NCI-H146 (cell line): ENCODE results near the gene FBXO39.
"Not testable (repeated sequence)": the region's sequence is repeated elsewhere in the genome, so short reads cannot be mapped to it uniquely, and the experiment has no call there.

ENCODE experiments used
- DNase-seq: peaks from one replicate; lab custom pipeline; 2025; lab: John Stamatoyannopoulos, UW

FBXO39 gene

GRCh38 chr17:6793748-6794493 lies 17.9 kb downstream of the FBXO39 start:
- no peak for DNase-seq

- no peak for DNase-seq
These were observed 20.2 kb downstream of the FBXO39 start for GRCh38 chr17:6796017-6796886.

GRCh38 chr17:6796887-6797490 lies 21.0 kb downstream of the FBXO39 start:
- DNase-seq, result no peak

DNA sequence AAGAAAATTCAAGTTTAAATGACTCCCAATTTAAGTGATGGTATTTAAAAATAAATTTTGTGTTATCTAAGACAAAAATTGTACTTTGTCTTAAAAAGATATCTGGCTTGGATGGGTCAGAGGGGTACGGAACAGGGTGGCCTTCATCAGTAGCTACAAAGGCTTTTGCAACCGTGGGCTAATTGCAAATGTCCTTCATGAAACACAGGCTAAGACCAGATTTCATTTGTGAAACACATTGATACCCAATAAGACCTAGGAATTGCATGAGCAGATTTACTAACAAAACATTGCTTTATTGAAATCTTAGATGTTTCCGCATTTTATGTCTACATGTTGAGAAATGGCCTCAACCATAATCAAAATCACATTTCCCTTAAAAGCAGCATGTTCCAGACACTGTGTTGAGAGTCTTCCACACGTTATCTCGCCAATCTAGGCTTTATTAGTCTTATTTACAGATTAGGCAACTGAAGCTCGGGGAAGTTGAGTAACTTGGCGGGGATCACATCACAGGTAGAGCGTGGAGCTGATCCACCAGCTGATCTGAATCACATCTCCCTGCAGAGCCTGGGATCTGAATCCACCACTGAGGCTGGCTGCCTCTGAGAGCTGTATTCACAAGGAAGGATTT lies 21.8 kb downstream of the FBXO39 start:
- no peak for DNase-seq

DNA sequence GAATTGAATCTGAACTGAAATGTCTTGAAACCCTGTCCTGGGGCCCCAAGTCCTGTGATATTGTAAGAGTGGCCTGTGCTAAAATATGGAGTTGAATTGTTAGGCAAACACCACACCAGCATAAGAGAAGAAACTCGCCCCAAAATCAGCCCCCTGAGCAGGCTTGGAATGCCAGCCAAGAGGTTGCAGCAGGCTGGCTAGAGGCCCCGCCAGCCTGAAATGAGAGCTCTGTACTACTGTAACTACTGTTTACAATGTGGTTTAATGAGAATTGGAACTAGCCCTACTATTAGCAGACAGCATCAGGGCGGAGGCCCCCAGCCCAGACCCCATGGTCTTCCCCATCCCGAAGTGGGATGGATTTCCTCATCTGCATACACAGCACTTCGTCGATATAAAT lies 23.7 kb downstream of the FBXO39 start:
- no peak for DNase-seq

- no peak for DNase-seq
These were observed 24.5 kb downstream of the FBXO39 start for GRCh38 chr17:6800422-6801027.

DNA sequence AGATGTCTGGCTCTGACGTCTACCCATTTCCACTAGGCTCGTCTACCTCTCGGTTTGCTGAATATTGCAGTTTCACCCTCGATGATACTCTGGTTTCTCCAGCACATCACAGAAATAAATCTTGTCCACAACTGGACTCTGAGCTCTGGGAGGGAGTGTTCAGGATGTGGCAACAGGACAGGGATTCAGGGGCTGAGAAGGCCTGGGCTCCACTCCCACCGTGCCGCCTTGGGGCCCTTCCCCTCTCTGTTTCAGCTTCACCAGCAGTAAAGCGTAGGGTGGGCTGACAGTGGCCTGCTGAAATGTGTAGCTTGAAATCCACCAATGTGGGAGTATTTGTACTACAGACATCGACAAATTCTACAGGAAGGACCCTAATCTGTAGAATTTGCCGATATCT lies 35.5 kb downstream of the FBXO39 start:
- no peak for DNase-seq

DNA sequence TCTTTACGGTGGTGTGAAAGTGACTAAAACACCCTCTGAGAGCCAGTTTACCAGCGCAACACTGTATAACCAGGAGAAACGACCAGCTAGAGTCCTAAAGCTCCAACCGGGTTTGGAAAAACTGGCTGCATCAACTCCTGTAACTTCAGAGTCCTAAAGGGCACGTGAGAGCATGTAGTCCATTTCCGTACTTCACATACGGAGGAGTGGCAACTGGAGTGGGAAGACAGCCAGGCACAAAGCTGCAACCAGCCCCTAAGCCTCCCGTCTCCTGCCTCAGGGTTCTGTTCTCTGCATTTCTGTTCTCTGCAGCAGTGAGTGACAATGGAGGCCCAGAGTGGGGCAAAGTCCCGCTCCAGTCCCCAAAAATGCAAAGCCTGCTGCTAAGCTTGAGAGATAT lies 36.3 kb downstream of the FBXO39 start:
- no peak for DNase-seq

GRCh38 chr17:6815775-6816174 lies 39.8 kb downstream of the FBXO39 start:
- DNase-seq, result no peak

DNA sequence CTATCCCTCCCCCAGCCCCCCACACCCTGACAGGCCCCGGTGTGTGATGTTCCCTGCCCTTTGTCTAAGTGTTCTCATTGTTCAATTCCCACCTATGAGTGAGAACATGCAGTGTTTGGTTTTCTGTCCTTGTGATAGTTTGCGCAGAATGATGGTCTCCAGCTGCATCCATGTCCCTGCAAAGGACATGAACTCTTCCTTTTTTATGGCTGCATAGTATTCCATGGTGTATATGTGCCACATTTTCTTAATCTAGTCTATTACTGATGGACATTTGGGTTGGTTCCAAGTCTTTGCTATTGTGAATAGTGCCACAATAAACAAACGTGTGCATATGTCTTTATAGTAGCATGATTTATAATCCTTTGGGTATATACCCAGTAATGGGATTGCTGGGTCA lies 40.4 kb downstream of the FBXO39 start:
- not testable (repeated sequence) for DNase-seq

DNA sequence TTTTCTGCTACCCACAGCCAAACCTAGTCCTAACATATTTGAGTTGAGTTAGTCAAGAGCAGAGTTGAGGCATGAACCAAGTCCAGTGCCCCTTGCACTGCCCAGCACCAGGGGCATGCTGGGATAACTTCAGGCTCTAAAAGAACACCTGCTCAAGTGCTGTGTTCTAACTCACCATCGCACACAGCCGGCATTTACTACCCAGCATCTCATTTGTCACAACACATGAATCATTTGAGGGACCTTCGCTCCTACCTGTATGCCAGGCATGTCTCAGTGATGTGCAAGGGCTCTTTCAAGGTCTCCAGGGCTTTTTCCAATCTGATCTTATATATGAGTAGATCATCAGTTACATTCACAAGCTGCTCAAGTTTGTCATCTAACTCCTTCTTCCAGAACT lies 42.9 kb downstream of the FBXO39 start:
- no peak for DNase-seq

DNA sequence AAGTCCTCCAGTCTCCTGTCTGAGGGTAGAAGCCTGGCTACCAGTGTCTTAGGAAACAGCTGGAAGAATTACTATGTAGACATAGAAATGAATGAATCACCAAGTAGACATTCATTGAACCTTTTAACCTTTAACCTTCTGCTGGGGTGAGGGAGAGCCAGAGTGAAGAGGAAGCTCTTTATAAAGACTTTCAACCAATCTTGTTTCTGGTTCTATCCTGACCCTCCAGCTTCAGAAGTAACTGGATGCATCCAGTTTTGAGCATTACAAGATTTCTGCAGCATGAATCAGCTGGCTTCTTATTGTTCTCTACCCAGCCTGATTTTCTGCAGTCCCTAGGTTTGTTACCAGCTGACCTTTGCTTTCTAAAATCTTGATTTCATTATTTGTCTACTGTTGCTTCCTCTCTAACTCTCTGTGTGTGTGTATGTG lies 47.0 kb downstream of the FBXO39 start:
- no peak for DNase-seq

GRCh38 chr17:6830383-6830986 lies 54.5 kb downstream of the FBXO39 start:
- DNase-seq, result no peak

DNA sequence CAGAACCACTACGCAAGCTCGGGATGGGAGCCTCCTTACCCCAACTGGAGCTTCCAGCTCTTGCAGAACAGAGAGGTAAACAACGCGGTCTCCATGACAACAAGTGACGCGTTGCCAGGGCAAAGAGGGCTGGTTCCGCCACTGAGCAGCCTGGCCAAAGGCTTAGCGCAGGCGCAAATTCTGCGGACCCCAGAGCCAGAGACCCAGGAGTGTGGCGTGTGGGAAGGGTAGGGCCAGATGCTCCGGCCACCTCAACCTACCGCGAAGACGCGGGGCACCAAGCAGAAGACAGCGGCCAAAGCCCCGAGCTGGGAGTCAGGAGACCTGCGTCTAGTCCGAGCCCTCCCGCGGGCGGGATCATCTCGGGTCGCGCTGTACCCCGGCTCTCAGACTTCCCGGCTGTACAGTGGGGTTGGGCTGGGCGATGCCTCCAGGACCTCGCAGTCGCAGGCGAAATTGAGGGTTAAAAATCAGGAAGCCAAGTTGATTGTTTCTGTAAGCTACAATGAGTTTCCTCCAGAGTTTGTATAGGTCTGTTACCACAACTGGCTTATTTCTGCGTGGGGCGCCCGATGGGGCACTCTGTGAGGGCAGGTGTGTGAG lies 55.7 kb downstream of the FBXO39 start, which contains the start of gene TEKT1:
Gene TEKT1, minus strand, starts transcription at position 69 of the 603 bp plus-strand sequence. CDS start 1,353 bp downstream, outside the sequence.
- peak; percentile 61 for DNase-seq
